ENCODE measurements around the gene TRAF3IP3.
A peak's percentile ranks its signal among the peaks of the same experiment; 100 is the strongest.

Gene TRAF3IP3

DNA sequence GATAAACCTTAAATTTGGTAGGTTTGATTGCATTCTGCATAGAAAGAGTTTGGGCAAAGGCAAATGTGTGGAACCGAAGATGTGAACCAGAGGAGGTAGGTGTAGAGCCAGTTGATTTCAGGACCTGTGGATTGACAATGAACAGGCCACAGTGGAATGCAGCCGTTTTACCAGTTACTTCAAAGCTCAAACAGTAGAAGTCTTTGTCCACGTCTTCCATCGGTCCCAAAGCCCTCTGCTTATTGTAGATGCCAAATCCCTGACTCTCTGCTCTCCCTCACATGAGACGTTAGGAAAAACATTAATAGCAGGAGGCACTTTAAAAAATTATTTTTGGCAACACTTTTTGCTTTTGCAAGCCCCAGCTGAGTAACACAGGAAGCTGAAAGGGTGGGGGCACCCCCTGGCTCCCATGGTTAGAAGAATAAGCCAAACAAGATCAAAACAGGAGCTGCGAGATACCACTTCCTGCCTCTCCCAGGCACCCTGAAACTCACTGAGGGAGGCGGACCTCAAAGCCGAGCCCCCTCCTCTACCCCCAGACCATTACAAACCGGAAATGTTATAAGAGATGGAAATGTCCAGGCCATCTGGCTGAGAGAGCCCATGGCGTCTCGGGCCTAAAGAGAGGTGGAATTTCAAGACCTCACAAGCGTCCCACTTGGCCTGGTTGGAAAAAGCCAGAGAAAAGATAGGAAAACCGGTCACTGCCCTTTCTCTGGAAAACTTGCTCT is 13.5 kb downstream of the TRAF3IP3 start:
- POLR2A ChIA-PET (ENCODE audit: low non-redundant PET): no interaction called here
- TF ChIP-seq, protein P1, sequence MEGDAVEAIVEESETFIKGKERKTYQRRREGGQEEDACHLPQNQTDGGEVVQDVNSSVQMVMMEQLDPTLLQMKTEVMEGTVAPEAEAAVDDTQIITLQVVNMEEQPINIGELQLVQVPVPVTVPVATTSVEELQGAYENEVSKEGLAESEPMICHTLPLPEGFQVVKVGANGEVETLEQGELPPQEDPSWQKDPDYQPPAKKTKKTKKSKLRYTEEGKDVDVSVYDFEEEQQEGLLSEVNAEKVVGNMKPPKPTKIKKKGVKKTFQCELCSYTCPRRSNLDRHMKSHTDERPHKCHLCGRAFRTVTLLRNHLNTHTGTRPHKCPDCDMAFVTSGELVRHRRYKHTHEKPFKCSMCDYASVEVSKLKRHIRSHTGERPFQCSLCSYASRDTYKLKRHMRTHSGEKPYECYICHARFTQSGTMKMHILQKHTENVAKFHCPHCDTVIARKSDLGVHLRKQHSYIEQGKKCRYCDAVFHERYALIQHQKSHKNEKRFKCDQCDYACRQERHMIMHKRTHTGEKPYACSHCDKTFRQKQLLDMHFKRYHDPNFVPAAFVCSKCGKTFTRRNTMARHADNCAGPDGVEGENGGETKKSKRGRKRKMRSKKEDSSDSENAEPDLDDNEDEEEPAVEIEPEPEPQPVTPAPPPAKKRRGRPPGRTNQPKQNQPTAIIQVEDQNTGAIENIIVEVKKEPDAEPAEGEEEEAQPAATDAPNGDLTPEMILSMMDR (conservative IDR thresholded peaks at IDR 0.05; ENCODE audit: low read depth): no peak
- CTCF ChIA-PET: no interaction called here
- H3K27ac ChIP-seq: peak overlapping the region; percentile 86
- peak; percentile 74 for DNase-seq (ENCODE audit: low spot score)

DNA sequence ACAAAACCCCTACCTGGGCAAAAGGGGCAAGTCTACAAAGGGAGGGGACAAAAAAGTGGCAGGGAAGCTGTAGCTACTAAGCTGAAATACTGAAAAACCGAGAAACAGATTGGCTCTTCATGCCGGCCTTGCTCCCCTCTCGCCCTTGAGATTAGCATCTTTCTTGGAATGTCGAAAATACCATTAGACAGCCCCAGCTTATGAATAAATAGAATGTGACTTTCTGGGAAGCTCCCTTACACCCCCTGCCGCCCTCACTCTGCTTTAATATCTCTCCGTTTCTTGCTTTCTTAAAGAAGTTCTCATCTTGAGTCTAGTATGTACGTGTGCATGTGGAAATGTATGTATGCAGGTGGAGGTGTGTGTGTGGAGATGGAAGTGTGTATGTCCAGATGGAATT is 14.1 kb downstream of the TRAF3IP3 start:
- TF ChIP-seq, protein P1 (conservative IDR thresholded peaks at IDR 0.05; ENCODE audit: low read depth): no peak
- peak overlapping the region; percentile 86 for H3K27ac ChIP-seq

DNA sequence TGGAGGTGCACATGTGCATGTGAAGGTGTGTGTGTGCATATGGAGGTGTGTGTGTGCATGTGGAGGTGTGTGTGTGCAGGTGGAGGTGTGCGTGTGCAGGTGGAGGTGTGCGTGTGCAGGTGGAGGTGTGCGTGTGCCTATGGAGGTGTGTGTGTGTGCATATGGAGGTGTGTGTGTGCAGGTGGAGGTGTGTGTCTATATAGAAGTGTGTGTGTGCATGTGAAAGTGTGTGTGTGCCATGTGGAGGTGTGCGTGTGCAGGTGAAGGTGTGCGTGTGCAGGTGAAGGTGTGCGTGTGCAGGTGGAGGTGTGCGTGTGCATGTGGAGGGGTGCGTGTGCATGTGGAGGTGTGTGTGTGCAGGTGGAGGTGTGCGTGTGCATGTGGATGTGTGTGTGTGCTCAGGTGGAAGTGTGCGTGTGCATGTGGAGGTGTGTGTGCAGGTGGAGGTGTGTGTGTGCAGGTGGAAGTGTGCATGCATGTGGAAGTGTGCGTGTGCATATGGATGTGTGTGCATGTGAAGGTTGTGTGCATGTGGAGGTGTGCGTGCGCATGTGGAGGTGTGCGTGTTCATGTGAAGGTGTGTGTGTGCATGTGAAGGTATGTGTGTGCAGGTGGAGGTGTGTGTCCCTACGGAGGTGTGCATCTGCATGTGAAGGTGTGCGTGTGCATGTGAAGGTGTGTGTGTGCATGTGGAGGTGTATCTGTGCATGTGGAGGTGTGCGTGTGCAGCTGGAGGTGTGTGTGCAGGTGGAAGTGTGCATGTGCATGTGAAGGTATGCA is 15.0 kb downstream of the TRAF3IP3 start:
- POLR2A ChIA-PET (ENCODE audit: low non-redundant PET): no interaction called here
- TF ChIP-seq, protein P1 (conservative IDR thresholded peaks at IDR 0.05; ENCODE audit: low read depth): no peak
- CTCF ChIA-PET: no interaction called here
- H3K27ac ChIP-seq: no peak overlapping the region
- no peak for DNase-seq (ENCODE audit: low spot score)

More for the DNA sequence above, 14.1 kb downstream of the TRAF3IP3 start:
- no peak for DNase-seq (ENCODE audit: low spot score)
- CTCF ChIA-PET: no interaction called here
- POLR2A ChIA-PET (ENCODE audit: low non-redundant PET): no interaction called here

DNA sequence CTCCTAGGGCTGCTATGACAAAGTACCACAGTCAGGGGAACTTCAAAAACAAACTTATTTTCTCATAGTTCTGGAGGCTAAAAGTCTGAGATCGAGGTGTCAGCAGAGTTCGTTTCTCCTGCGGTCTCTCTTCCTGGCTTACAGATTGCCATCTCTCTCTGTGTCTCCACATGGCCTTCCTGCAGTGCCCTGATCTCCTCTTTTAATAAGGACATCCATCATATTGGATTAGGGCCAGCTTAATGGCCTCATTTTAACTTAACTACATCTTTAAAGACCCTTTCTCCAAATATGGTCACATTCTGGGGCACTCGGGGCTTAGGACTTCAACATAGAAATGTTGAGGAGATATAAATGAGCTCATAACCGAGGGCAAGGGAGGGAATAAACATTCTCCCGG is 16.3 kb downstream of the TRAF3IP3 start:
- TF ChIP-seq, protein P1 (conservative IDR thresholded peaks at IDR 0.05; ENCODE audit: low read depth): no peak
- no peak for DNase-seq (ENCODE audit: low spot score)
- ChIA-PET POLR2A (ENCODE audit: low non-redundant PET) (no interaction called here), CTCF (no interaction called here)
- H3K27ac ChIP-seq: no peak overlapping the region

DNA sequence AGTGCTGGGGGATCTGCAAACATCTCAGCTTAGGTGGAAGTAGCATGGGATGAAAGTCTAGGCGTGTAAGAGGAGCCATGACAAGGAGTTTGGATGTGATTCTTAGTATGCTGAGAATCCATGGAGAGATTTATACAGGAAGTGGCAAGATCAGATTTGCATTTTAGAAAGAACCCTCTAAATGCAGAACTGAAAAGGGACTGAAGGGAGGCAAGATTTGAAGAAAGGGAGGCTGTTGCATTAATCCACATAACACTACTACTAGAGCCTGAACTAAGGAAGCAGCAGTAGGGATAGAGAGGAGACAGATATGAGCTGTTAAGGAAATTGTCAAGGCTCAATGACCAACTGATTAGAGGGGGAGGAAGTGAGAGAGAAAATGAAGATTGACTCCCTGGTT is 18.7 kb downstream of the TRAF3IP3 start:
- ChIA-PET CTCF (no interaction called here), POLR2A (ENCODE audit: low non-redundant PET) (no interaction called here)
- no peak overlapping the region for H3K27ac ChIP-seq
- TF ChIP-seq, protein P1 (conservative IDR thresholded peaks at IDR 0.05; ENCODE audit: low read depth): no peak
- DNase-seq (ENCODE audit: low spot score): no peak

DNA sequence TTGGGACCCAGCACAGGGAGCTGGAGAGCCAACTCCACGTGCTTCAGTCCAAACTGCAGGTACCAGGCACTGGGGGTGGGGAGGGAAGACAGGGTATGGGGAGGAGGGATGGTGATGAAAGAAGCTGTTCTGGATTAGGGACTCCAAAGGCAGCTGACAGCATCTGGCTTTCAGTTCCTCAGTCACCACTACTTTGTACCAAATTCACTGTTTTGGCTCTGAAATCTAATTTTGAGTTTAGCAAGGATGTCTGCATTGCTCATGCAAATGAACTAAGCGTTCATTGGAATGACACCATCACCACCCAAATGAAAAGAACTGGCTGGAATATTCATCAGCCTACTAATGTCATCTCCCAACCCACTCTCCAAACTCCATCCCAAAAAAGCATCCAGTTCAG is 19.8 kb downstream of the TRAF3IP3 start:
- TF ChIP-seq, protein P1 (conservative IDR thresholded peaks at IDR 0.05; ENCODE audit: low read depth): no peak
- no peak for DNase-seq (ENCODE audit: low spot score)
- no peak overlapping the region for H3K27ac ChIP-seq
- ChIA-PET POLR2A (ENCODE audit: low non-redundant PET) (no interaction called here), CTCF (no interaction called here)

Data from RWPE1 (cell line).